Mucosa of rectum (tissue), 2 donors: Measurements from ENCODE around the gene TAOK2.
"Not testable (repeated sequence)": the region's sequence is repeated elsewhere in the genome, so short reads cannot be mapped to it uniquely, and the experiment has no call there.

Source experiments
- H3K27ac ChIP-seq, 2 donors: one replicate each; pipeline ENCODE4 v1.7.0; 2013; ENCODE audit warnings: inconsistent platforms in 2 of 2, low read depth in 2 of 2, low read length in 2 of 2
- H3K27me3 ChIP-seq, 2 donors: one replicate each; pipeline ENCODE4 v1.7.0; 2013; ENCODE audit warnings: low read length in 2 of 2; ENCODE audit not compliant: control insufficient read depth in 2 of 2, insufficient read depth in 2 of 2
- H3K36me3 ChIP-seq, 2 donors: one replicate each; pipeline ENCODE4 v1.7.0; 2013; ENCODE audit warnings: low read length in 2 of 2; ENCODE audit not compliant: control insufficient read depth in 2 of 2, insufficient read depth in 2 of 2
- H3K4me1 ChIP-seq, 2 donors: one replicate each; pipeline ENCODE4 v1.7.0; 2013; ENCODE audit warnings: low read length in 2 of 2, mild to moderate bottlenecking in 1 of 2; ENCODE audit not compliant: control insufficient read depth in 2 of 2, insufficient read depth in 2 of 2
- H3K4me3 ChIP-seq, 2 donors: one replicate each; pipeline ENCODE4 v1.7.0; 2013; ENCODE audit warnings: low read length in 2 of 2
- H3K9ac ChIP-seq, 2 donors: one replicate each; pipeline ENCODE4 v1.7.0; 2013; ENCODE audit warnings: low read length in 2 of 2, low read depth in 1 of 2, mild to moderate bottlenecking in 1 of 2
- H3K9me3 ChIP-seq, 2 donors: one replicate each; pipeline ENCODE4 v1.7.0; 2013; ENCODE audit warnings: low read length in 2 of 2; ENCODE audit not compliant: control insufficient read depth in 2 of 2
- donor health status: healthy.
- donor health status: Normal muscosa, but diverticular disease.

The TAOK2 gene

GRCh38 chr16:29947897-29948296, 25.8 kb upstream of the TAOK2 start:
- Histone ChIP-seq H3K27ac (no peak overlapping the region), H3K4me1 (peaks cover 15 to 18% of the 10 kb centered on the region in 2 donors), H3K36me3 (no peaks in the 10 kb centered on the region), H3K4me3 (no peak overlapping the region), H3K9ac (no peak overlapping the region), H3K27me3 (no peaks in the 10 kb centered on the region), H3K9me3 (no peaks in the 10 kb centered on the region)

- H3K36me3 ChIP-seq, result no peaks in the 10 kb centered on the region
- no peak overlapping the region for H3K9ac ChIP-seq
- no peaks in the 10 kb centered on the region for H3K4me1 ChIP-seq
- no peak overlapping the region for H3K4me3 ChIP-seq
- H3K27me3 ChIP-seq, result no peaks in the 10 kb centered on the region
- no peaks in the 10 kb centered on the region for H3K9me3 ChIP-seq
- H3K27ac ChIP-seq, result no peak overlapping the region
These were observed 22.7 kb upstream of the TAOK2 start for GRCh38 chr16:29950806-29951461.

- H3K4me1 ChIP-seq, result no peaks in the 10 kb centered on the region
These were observed 21.9 kb upstream of the TAOK2 start for GRCh38 chr16:29951625-29952365.

GRCh38 chr16:29958756-29959155, 14.9 kb upstream of the TAOK2 start:
- Histone ChIP-seq H3K9ac (no peak overlapping the region), H3K9me3 (no peaks in the 10 kb centered on the region), H3K4me1 (peaks cover 17 to 18% of the 10 kb centered on the region in 2 donors), H3K36me3 (no peaks in the 10 kb centered on the region), H3K4me3 (no peak overlapping the region), H3K27me3 (no peaks in the 10 kb centered on the region), H3K27ac (no peak overlapping the region)

More at GRCh38 chr16:29951625-29952365, 21.9 kb upstream of the TAOK2 start:
- H3K9ac ChIP-seq, result no peak overlapping the region
- no peak overlapping the region for H3K27ac ChIP-seq
- no peaks in the 10 kb centered on the region for H3K9me3 ChIP-seq
- no peaks in the 10 kb centered on the region for H3K36me3 ChIP-seq
- H3K4me3 ChIP-seq, result no peak overlapping the region
- H3K27me3 ChIP-seq, result no peaks in the 10 kb centered on the region

- peaks cover 17 to 18% of the 10 kb centered on the region in 2 donors for H3K4me1 ChIP-seq
- H3K9ac ChIP-seq, result no peak overlapping the region
- no peaks in the 10 kb centered on the region for H3K27me3 ChIP-seq
- H3K4me3 ChIP-seq, result no peak overlapping the region
- H3K36me3 ChIP-seq, result no peaks in the 10 kb centered on the region
- no peak overlapping the region for H3K27ac ChIP-seq
- no peaks in the 10 kb centered on the region for H3K9me3 ChIP-seq
These were observed 14.4 kb upstream of the TAOK2 start for GRCh38 chr16:29959293-29959692.

- H3K9me3 ChIP-seq, result not testable (repeated sequence)
These were observed 13.8 kb upstream of the TAOK2 start for GRCh38 chr16:29959821-29960220.

GRCh38 chr16:29961127-29961478, 12.6 kb upstream of the TAOK2 start:
- Histone ChIP-seq H3K9ac (peak overlapping the region; percentile 90), H3K27ac (peak overlapping the region; percentile 91 to 94), H3K4me1 (peaks cover 18 to 19% of the 10 kb centered on the region in 2 donors), H3K4me3 (peak overlapping the region; percentile 81 to 90), H3K27me3 (no peaks in the 10 kb centered on the region), H3K36me3 (no peaks in the 10 kb centered on the region), H3K9me3 (no peaks in the 10 kb centered on the region)

More at GRCh38 chr16:29959821-29960220, 13.8 kb upstream of the TAOK2 start:
- peaks cover 17 to 18% of the 10 kb centered on the region in 2 donors for H3K4me1 ChIP-seq
- not testable (repeated sequence) for H3K36me3 ChIP-seq, H3K4me3 ChIP-seq, H3K27ac ChIP-seq, H3K27me3 ChIP-seq, H3K9ac ChIP-seq

- peak within 1 kb of the TSS; percentile 90 for H3K9ac ChIP-seq
- H3K27ac ChIP-seq, result peak within 1 kb of the TSS; percentile 91 to 94
- no peaks in the 10 kb centered on the region for H3K9me3 ChIP-seq
- H3K36me3 ChIP-seq, result no peaks in the 10 kb centered on the region
- no peaks in the 10 kb centered on the region for H3K27me3 ChIP-seq
- H3K4me3 ChIP-seq, result peak within 1 kb of the TSS; percentile 81 to 90
- H3K4me1 ChIP-seq, result peaks cover 18 to 20% of the 10 kb centered on the region in 2 donors
These were observed 12.0 kb upstream of the TAOK2 start, which contains the start of gene TMEM219 for GRCh38 chr16:29961479-29962343. TSS of gene TMEM219 (plus strand) at chr16:29962079. CDS start at chr16:29963144, 1,065 bp downstream.

- Histone ChIP-seq H3K9me3 (no peaks in the 10 kb centered on the region), H3K27me3 (no peaks in the 10 kb centered on the region), H3K4me3 (peak overlapping the region; percentile 81 to 90), H3K36me3 (no peaks in the 10 kb centered on the region), H3K9ac (peak overlapping the region; percentile 76 to 90), H3K4me1 (peaks cover 18 to 20% of the 10 kb centered on the region in 2 donors), H3K27ac (peak overlapping the region; percentile 91 to 94)
These were observed 11.2 kb upstream of the TAOK2 start for GRCh38 chr16:29962344-29962994.
